Endothelial cell of umbilical vein (primary cell): Measurements from ENCODE around the gene ATAD3A.

ENCODE experiments used
- CTCF ChIP-seq, 2 donors: IDR thresholded peaks; 1 replicate in 1 of 2; 2 replicates in 1 of 2; pipeline ENCODE4 v1.5.1; 2011; ENCODE audit warnings: low read length in 2 of 2, mild to moderate bottlenecking in 2 of 2, moderate library complexity in 2 of 2, control low read depth in 1 of 2, inconsistent platforms in 1 of 2, low read depth in 1 of 2; ENCODE audit not compliant: insufficient read depth in 1 of 2; ENCODE audit errors: extremely low read depth in 1 of 2
- EZH2 ChIP-seq: IDR thresholded peaks from 2 replicates; pipeline ENCODE4 v1.6.1; 2012; ENCODE audit warnings: borderline replicate concordance, low read depth, mild to moderate bottlenecking, moderate library complexity, low read length, inconsistent platforms; ENCODE audit not compliant: severe bottlenecking
- FOS ChIP-seq: IDR thresholded peaks from 2 replicates; pipeline ENCODE4 v1.6.1; 2011; ENCODE audit warnings: mild to moderate bottlenecking, low read length, moderate library complexity, borderline replicate concordance; ENCODE audit not compliant: insufficient read depth
- JUN ChIP-seq: IDR thresholded peaks from 2 replicates; pipeline ENCODE4 v1.6.1; 2011; ENCODE audit warnings: borderline replicate concordance, low read depth; ENCODE audit not compliant: insufficient read length, insufficient read depth
- MAX ChIP-seq: IDR thresholded peaks from 2 replicates; pipeline ENCODE4 v1.6.1; 2011; ENCODE audit not compliant: insufficient read depth, insufficient read length
- MYC ChIP-seq: IDR thresholded peaks from one replicate; pipeline ENCODE4 v1.6.1; 2011; ENCODE audit warnings: mild to moderate bottlenecking, low read depth, low read length
- POLR2A ChIP-seq: IDR thresholded peaks from 2 replicates; pipeline ENCODE4 v1.6.1; 2012; ENCODE audit warnings: low read depth, mild to moderate bottlenecking, control low read depth, low read length
- POLR2AphosphoS5 ChIP-seq: IDR thresholded peaks from 2 replicates; pipeline ENCODE4 v1.6.1; 2012; ENCODE audit warnings: low read depth, mild to moderate bottlenecking, control low read depth, low read length, moderate library complexity; ENCODE audit not compliant: insufficient read depth

- no peak for TF ChIP-seq POLR2AphosphoS5
- TF ChIP-seq MAX = no peak
- no peak for TF ChIP-seq EZH2
- TF ChIP-seq POLR2A = no peak
- TF ChIP-seq CTCF (IDR thresholded peaks at IDR 0.05; ENCODE audit: extremely low read depth in 1 of 2, insufficient read depth in 1 of 2, low read depth in 1 of 2, low read length in 2 of 2) = no peak
- no peak for TF ChIP-seq FOS
- TF ChIP-seq MYC = no peak
- no peak for TF ChIP-seq JUN
Measured at GRCh38 chr1:1491601-1492000, 20.4 kb upstream of the ATAD3A start.
